Superior temporal gyrus (tissue), 1 donor: Measurements from ENCODE around the gene KCNJ6.
A peak's percentile ranks its signal among the peaks of the same experiment; 100 is the strongest.

Source experiments
- DNase-seq: peaks from one replicate; pipeline ENCODE4 v3.0.0-alpha.2; 2016; ENCODE audit errors: extremely low spot score

Gene KCNJ6

DNA sequence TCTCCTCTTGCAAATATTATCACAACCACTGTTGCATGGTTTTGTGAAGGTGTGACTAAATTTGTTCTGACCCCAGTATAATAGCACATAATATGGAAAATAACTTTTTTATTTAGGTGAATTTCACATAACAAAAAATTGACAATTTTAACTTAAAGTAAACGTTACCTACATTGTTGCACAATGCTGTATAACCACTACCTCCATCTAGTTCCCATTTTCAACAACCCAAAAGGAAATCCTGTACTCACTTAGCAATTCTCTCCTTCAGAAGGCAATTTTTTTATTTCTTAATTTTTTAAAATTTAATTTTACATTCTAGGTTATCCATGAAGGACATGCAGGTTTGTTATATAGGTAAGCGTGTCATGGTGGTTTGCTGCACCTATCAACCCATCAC is 95.2 kb downstream of the KCNJ6 start:
- no peak for DNase-seq

DNA sequence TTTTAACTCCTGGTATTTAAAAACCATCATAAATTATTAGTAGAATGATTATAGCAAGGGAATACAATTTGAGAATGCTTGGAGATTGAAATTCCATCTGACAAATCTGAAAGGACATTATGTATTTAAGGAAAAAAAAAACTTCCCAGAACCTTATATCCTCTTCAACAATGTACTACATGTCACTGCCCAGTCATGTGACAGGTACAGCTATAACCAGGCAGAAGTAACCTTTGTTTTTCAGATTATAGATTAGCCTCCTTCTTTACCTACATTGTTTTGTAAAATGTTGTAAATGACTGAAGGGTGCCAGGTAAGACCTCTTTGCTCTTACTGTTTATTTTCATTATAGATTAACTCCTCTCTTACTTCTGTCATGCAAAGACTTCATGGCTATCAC is 96.9 kb downstream of the KCNJ6 start:
- DNase-seq: no peak

- no peak for DNase-seq
These were observed 99.0 kb downstream of the KCNJ6 start for GRCh38 chr21:37817242-37817641.

- no peak for DNase-seq
These were observed 100.4 kb downstream of the KCNJ6 start for GRCh38 chr21:37815893-37816292.

GRCh38 chr21:37811711-37812110 is 104.5 kb downstream of the KCNJ6 start:
- no peak for DNase-seq

GRCh38 chr21:37808261-37808660 is 108.0 kb downstream of the KCNJ6 start:
- DNase-seq: no peak

DNA sequence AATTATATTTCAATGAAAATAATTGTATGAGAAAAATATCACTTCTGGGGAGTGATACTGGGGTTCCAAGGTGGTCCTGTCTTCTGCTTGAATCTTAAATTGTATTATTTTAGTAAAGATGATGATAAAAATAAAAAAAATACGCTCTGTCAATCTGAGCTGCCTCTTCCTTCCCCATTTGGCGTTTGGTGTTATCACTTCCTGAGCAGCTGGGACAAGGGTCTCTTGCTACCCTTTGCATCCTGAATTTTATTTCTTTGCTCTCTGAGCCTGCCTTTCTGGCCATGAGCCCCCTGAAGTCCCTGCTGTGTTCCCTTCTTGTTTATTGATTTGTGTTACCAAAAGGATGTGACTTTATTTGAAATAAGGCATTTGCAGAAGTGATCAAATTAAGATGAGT is 111.0 kb downstream of the KCNJ6 start:
- DNase-seq: no peak

DNA sequence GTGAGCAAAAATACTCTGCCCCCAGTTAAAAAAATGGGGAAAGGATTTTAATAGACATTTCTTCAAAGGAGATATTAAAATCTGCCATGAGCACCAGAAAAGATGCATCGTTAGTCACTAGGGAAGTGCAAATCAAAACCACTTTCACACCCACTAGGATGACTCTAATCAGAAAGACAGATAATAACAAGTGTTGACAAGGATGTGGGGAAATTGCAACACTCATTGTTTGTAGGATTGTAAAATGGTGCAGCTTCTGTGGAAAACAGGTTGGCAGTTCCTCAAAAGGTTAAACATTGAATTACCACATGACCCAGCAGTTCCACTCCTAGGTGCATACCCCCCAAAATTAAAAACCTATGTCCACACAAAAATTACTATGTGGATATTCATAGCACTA is 112.3 kb downstream of the KCNJ6 start:
- DNase-seq: no peak

GRCh38 chr21:37803101-37803651 is 113.1 kb downstream of the KCNJ6 start:
- DNase-seq: no peak

- DNase-seq: no peak
These were observed 115.7 kb downstream of the KCNJ6 start for GRCh38 chr21:37800456-37801061.

GRCh38 chr21:37800057-37800455 is 116.2 kb downstream of the KCNJ6 start:
- no peak for DNase-seq

DNA sequence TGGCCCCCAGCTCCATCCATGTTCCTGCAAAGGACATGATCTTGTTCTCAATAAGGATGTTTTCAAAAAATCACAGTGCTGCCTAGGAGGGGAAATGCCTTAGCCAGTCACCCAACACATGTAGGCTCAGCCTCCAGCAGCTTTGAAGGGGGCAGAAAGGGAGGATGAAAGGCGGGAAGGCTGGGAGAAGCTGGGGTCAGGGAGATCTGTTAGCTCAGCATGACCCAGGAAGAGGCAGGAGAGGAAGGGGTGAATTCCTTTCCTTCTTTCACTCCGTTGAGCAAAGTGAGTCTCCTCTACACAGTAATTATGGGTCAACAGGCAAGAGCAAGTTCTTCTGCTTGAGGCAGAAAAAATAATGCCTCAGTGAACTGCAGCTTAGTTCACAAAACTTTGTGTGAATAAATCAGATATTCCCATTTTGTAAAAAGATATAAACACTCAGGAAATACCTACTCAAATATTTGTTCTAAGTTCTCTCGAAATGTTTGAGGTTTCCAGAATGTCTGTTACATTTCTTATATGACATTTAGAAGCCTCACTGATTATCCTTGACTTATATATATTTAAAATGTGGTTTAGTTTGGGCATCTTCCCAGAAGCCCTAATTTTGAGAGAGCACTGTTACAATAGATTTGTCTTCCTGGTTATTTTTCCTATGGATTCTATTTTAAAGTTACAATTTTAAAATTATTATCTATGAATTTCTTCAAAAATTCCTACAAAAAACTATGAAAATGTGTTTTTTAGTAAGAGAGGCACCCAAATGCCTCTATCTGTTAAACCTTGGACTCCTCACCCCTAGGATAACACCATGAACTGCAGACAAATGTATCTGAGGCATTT is 116.8 kb downstream of the KCNJ6 start:
- DNase-seq: no peak

DNA sequence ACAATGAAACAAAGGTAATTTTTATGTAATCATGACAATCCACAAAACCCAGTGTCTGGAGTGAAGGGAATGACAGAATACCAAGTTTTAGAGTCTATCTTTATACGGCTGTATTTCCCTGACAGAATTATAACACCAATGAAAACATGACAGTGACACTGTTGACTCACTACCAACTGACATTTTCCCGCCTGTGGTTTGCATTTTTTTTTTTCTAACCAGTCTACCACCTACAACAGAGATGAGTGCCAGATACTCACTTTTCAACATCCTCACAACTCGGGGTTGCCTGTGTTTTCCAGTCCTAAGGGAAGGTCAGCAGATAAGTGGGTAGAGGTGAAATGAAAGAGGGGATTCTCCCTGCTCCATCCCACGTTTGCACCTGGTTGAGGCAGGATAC is 118.9 kb downstream of the KCNJ6 start:
- no peak for DNase-seq

DNA sequence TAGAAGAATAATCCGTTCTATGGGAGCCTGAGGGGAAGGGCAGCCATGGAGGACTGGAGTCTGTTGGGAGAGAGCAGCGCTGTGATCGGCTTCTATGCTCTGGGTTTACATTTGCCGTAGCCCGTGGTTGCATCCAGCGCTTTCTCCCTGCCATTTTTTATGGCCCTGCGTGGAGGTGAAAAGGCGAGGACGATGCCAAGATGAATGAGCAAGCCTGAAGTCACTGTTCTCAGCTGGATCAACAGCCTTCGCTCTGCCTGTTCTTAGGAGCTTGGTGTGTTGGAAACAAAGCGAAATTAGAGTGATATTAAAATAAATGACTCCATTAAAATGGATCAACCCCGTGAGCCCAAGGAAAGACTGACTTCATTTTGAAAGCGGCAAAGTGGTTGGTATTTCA is 120.2 kb downstream of the KCNJ6 start:
- DNase-seq: no peak

GRCh38 chr21:37793660-37794059 is 122.6 kb downstream of the KCNJ6 start:
- DNase-seq: no peak

GRCh38 chr21:37792046-37792445 is 124.2 kb downstream of the KCNJ6 start:
- no peak for DNase-seq

DNA sequence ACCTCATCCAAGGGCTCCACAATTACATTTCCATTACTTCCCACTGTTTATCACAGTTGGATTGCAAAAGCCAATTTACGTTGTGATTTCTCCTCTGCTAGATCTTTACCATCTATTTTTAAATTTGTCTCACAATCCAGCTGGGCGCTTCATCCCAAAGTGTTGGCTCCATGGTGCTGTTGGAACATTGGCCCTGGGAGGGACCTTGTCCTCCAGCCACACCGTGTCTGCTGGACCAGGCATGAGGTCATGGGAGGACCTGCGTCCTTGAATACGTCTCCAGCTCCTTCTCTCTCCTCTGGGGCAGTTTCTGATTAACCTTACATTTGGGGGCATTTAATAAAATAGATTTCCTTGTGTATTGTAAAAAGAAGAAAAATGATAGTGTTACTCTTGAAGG is 125.4 kb downstream of the KCNJ6 start:
- DNase-seq: peak; percentile 11

- DNase-seq: no peak
These were observed 127.8 kb downstream of the KCNJ6 start for GRCh38 chr21:37788503-37788902.

GRCh38 chr21:37787456-37787855 is 128.8 kb downstream of the KCNJ6 start:
- no peak for DNase-seq

GRCh38 chr21:37784591-37785318 is 131.5 kb downstream of the KCNJ6 start:
- no peak for DNase-seq

DNA sequence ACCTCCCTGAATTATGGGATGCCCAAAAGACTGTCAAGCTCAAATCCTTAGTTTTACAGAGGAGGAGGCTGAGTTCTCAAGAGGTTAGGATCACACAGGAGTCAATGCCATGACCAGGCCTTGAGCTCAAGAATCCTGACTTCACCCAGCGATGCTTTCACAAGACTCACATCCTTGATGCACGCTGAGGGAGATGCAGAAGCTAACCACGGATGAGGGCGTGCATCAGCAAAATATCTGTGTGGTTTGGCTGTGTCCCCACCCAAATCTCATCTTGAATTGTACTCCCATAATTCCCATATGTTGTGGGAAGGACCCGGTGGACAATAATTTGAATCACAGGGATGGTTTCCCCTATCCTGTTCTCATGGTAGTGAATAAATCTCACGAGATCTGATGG is 133.2 kb downstream of the KCNJ6 start:
- DNase-seq: no peak
